ENCODE data around the gene CUEDC1. TPM values are rescaled to one million over a fixed set of nuclear protein-coding genes. Genes with fewer than 3 reads are reported as not detected.

CUEDC1 gene
- total RNA-seq, 1 donor: 2.5 TPM

DNA sequence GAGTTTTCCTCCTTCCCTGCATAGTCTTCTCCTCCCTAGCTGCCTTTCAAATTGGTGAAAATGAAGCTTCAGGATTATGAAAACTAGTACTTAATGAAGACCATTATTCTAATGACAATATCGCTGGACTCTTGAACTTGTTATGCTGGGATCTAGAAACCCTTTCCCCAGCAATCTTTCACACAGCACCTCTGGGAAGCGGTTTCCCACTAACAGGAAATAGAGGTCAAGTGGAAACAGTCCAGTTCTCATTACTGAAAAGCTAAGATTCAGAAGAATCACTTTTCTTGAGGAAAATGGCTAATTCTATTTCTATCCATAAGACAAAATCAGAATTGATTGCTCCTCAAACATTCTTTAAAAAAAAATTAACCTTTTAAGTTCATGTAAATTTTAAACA, 34.8 kb upstream of the CUEDC1 start:
- Histone ChIP-seq H3K9me3 (ENCODE audit: low read depth, low read length) (no peaks in the 10 kb centered on the region), H3K27me3 (ENCODE audit: insufficient read depth, low read length) (no peaks in the 10 kb centered on the region), H3K4me3 (ENCODE audit: low read length) (no peak overlapping the region), H3K4me1 (ENCODE audit: insufficient read depth, low read length) (peaks cover 51% of the 10 kb centered on the region)

DNA sequence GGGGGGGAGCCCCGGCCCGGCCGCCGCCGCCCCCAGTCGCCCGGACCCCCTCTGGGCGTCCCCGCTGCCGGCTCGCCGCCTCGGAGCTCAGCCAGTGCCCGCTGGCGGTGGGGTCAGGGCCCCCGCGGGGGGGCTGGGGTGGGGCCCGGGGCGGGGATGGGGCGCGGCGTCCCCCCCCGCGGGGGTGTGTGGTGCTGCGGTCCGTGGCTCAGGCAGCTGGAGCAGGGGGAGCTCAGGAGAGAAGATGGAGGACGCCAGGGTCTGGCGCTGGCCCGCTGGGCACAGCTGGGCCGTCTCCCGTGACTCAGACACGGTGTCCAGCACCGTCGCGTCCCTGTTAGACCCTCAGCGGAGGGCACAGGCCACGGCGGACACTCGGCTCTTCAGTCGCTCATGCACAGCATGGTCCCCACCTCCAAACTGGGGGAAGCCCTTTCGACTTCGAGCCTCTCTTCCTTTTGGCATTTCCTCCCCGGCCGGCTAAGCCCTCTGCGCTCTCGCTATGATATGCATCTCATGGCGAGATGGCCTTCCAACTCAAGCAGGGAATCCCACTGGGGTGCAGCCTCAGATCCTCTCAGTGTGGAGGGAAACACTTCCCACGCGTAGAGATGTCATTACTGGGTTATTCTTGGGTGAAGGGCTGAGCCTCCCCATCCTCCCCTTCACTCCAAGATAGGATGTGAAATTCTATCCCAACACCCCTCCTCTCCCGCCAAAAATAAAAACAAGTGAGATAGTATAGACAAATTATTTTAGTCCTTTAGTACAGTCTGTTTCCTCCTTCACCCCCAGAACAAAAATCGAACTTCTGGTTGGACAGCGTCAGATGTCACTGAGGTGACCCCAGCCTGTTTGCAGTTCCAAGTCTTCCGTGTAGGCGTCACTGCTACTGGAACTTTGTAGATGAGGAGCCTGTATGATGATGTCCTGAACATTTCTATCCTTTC, 33.4 kb upstream of the CUEDC1 start:
- H3K4me1 ChIP-seq (ENCODE audit: insufficient read depth, low read length): peaks cover 54% of the 10 kb centered on the region
- H3K4me3 ChIP-seq (ENCODE audit: low read length): peak overlapping the region; percentile 69
- no peaks in the 10 kb centered on the region for H3K27me3 ChIP-seq (ENCODE audit: insufficient read depth, low read length)

DNA sequence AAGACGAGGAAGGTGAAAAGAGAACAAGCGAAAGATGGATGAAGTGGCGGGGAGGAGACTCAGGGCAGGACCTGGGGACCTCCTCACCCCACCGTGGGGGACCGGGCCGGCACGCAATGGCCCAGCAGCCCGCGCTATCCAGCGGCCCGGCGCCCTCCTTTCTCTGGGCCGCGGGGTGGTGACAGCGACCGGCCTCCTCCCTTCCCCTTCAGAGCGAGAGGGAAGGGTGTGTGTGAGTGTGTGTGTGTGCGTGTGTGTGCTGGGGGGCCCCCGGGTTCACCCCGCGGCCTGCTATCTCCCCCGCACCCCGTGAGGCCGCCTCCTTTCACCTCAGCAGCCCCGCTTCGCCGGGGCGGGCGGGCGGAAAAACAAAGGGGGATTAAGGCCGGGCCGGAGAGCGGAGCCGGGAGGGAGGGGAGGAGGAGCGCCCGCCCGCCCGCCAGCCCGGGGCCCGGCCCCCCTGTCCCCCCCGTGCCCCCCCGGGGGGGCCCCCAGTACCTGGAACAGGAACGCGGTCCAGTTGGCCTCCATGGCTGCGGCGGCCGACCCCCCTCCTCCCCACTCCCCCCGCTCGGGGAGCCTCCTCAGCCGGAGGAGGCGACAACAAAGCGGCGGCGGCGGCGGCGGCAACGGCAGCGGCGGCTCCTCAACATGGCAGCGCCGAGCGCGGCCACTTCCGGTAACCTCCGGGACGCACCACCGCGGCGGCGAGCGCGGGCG, 32.5 kb upstream of the CUEDC1 start, which contains the start of gene VEZF1:
VEZF1 (minus strand) TSS at position 674 of the 720 bp plus-strand sequence; CDS start at position 531, 143 bp downstream.
- H3K9me3 ChIP-seq (ENCODE audit: low read depth, low read length): no peaks in the 10 kb centered on the region
- peaks cover 54% of the 10 kb centered on the region for H3K4me1 ChIP-seq (ENCODE audit: insufficient read depth, low read length)
- H3K4me3 ChIP-seq (ENCODE audit: low read length): peak within 1 kb of the TSS; percentile 69
- H3K27me3 ChIP-seq (ENCODE audit: insufficient read depth, low read length): no peaks in the 10 kb centered on the region

More for the DNA sequence above, 33.4 kb upstream of the CUEDC1 start:
- no peaks in the 10 kb centered on the region for H3K9me3 ChIP-seq (ENCODE audit: low read depth, low read length)

DNA sequence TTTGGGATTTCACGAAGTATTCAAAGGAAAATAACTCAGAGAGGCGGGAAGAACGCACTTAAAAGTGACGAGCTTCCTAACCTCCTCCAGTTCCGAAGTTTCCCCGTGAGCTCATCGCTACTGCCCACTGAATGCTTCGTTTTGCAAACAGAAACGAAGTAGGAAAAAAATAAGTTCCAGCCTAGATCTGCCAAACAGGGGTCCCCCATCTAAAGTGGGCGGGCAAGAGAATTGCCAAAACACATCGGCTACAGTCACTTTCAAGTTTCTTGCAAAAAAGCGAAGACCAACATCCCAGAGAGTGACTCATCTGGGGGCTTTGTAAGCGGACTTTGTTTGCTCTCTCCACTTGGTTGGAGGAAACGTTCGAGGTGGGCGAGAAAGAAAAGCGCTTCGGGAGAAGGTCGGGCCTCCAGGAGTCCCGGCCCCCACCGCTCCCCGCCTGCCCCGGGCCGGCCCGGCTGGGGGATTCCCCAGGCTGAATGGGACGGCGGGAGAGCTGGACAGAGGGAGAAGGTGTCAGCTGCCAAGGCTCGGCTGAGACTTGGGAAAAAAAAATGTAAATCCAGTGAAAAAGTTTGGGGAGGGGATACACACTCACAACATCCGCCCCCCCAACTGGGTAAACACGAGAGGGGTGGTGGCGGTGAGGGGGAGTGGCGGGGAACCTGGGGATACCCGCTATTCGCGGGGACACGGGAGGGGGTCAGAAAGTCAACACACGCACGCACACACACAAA, 31.8 kb upstream of the CUEDC1 start:
- peaks cover 59% of the 10 kb centered on the region for H3K4me1 ChIP-seq (ENCODE audit: insufficient read depth, low read length)
- peak overlapping the region; percentile 69 for H3K4me3 ChIP-seq (ENCODE audit: low read length)

DNA sequence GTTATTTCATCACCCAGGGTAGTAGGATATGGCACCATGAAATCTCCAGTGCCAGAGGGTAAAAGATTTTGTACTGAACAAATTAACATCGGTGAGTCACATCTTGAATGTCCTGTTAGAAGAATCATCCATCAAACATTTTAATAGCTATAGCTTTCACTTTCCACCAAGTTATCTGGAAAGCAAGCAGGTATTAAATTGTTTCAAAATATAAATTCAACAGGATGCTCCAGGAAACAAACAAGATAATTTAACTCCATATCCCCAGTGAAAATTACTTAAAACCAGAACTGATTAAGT, 30.4 kb upstream of the CUEDC1 start:
- Histone ChIP-seq H3K27me3 (ENCODE audit: insufficient read depth, low read length) (no peaks in the 10 kb centered on the region), H3K4me1 (ENCODE audit: insufficient read depth, low read length) (peaks cover 62% of the 10 kb centered on the region), H3K4me3 (ENCODE audit: low read length) (no peak overlapping the region), H3K9me3 (ENCODE audit: low read depth, low read length) (no peaks in the 10 kb centered on the region)

More for the DNA sequence above, 31.8 kb upstream of the CUEDC1 start:
- H3K27me3 ChIP-seq (ENCODE audit: insufficient read depth, low read length): no peaks in the 10 kb centered on the region
- H3K9me3 ChIP-seq (ENCODE audit: low read depth, low read length): no peaks in the 10 kb centered on the region

DNA sequence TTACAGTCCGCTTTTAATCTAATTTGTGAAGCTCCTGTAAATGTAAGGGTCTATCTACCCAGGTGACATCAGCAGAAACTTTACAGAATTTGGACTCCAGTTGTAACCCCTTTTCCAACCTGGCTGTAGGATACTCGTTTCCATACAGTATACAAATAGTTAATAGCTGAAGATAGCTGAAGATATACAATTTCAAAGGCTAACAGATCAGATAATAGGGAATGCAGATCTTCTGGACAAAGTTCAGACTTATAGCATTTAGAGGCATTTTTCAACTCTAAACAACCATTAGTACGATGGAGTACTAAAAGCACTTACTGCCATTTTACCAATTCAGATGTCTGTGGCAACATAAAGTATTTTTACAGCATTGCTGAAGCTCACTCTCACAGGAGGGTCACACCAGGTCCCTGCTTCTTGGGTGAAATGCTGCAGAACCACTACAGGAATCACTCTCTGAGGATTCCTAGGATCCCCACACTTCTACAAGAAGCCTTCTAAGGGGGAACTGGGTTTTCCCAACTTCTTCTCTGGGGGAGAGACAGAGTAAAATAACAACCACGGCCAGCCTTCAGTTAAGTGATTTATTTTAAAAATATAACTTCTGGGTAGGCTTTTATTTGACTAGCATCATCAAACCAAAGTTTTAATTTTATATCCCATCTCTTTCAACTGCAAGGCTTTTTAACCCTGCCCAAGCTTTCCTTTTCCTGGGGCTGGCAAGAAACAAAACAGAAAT, 29.9 kb upstream of the CUEDC1 start:
- Histone ChIP-seq H3K4me1 (ENCODE audit: insufficient read depth, low read length) (peaks cover 62% of the 10 kb centered on the region), H3K4me3 (ENCODE audit: low read length) (no peak overlapping the region), H3K27me3 (ENCODE audit: insufficient read depth, low read length) (no peaks in the 10 kb centered on the region), H3K9me3 (ENCODE audit: low read depth, low read length) (no peaks in the 10 kb centered on the region)

DNA sequence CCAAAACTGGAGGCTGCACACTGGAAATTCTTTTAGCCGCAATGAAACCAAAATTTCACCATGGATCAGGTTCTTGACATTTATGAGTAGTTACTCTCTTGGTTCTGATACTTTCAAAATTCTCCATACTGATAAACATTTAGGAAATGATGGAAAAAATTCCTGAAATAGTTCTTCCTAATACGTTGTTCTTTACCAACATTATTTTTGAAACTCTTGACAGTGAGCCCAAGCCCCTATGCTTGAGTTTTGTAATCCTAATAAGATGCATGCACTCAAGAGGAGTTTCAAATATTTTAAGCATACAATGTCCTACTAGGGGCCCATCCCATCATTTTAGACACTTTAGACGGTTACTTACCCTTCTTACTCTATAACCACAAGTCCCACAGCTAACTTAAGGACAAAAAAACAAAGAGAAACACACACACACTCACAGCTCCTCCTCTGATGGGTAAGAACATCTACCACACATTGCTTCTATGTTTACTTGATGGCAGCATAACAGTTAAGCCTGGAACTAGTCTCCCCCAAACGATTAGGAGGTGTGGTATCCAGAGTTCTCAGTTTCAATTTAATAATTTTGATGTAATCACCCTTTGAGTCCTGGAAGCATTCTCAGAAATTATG, 29.2 kb upstream of the CUEDC1 start:
- no peaks in the 10 kb centered on the region for H3K27me3 ChIP-seq (ENCODE audit: insufficient read depth, low read length)
- no peaks in the 10 kb centered on the region for H3K9me3 ChIP-seq (ENCODE audit: low read depth, low read length)
- H3K4me3 ChIP-seq (ENCODE audit: low read length): no peak overlapping the region
- peaks cover 62% of the 10 kb centered on the region for H3K4me1 ChIP-seq (ENCODE audit: insufficient read depth, low read length)

DNA sequence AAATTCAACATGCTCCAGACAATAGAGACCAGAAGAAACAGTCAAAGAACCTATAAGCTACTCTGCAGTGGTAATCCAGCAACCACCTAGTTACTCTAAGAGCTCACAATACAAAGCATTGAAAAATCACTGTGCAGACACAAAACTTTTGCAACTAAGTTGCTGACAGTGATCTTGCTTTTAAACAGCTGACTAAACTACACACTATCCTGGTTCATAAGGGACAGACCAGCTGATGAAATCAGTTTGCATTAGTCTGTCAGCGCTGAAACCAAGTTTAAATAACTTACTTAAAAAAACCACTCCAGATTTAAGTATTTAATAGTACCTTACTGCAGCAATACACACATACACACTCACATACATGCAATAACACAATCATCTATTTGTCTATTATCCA, 28.2 kb upstream of the CUEDC1 start:
- peaks cover 53% of the 10 kb centered on the region for H3K4me1 ChIP-seq (ENCODE audit: insufficient read depth, low read length)

DNA sequence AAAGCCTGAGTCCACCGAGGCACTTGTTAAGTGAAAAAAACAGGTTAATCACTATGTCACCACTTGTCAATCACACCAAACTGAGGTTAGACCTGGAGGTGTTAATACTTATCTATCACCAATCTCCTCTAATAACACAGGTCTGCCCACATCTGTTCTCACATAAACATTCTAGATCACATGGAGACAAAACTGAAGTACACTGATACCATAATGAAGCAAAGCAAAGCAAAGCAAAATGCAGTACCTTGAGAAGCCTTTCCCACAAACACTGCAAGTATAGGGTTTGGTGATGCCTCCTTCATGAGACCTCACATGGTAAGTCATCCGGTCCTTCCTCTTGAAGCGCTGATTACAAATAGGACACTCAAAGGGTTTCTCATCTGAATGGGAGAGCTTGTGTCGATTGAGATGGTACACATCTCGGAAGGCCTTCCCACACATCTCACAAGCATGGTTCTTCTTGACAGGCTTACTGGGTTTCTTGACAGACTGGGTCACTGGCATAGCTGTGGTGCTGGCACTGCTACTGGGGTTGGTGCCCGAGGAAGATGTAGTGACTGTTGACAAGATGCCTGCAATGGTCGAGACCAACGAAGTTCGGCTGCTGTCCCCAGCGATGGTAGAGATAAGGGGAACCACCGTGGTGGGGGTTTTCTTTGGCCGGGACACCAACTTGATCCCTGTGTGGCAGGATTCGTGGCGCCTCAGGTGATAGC, 27.4 kb upstream of the CUEDC1 start:
- H3K27me3 ChIP-seq (ENCODE audit: insufficient read depth, low read length): no peaks in the 10 kb centered on the region
- peaks cover 53% of the 10 kb centered on the region for H3K4me1 ChIP-seq (ENCODE audit: insufficient read depth, low read length)
- no peak overlapping the region for H3K4me3 ChIP-seq (ENCODE audit: low read length)
- no peaks in the 10 kb centered on the region for H3K9me3 ChIP-seq (ENCODE audit: low read depth, low read length)

More for the DNA sequence above, 28.2 kb upstream of the CUEDC1 start:
- no peaks in the 10 kb centered on the region for H3K27me3 ChIP-seq (ENCODE audit: insufficient read depth, low read length)
- no peaks in the 10 kb centered on the region for H3K9me3 ChIP-seq (ENCODE audit: low read depth, low read length)
- no peak overlapping the region for H3K4me3 ChIP-seq (ENCODE audit: low read length)

DNA sequence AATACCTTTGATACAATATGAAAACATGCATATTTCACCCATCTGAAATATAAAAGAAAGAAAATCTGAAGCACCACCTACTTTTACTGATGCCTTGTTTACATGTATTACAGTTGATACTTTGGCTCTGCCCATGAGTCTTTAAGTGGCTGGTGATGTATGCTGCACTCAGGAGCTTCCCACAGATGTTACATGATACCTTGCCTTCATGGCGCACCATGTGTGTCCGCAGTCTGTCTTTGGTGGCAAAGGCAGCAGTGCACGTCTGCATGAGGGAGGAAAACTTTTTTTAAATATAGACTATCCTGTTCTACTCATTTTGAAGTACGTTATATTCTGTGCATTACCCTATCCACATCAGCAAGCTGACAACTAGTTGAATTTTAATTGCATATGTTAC, 25.3 kb upstream of the CUEDC1 start:
- Histone ChIP-seq H3K4me3 (ENCODE audit: low read length) (no peak overlapping the region), H3K9me3 (ENCODE audit: low read depth, low read length) (no peaks in the 10 kb centered on the region), H3K4me1 (ENCODE audit: insufficient read depth, low read length) (peaks cover 37% of the 10 kb centered on the region), H3K27me3 (ENCODE audit: insufficient read depth, low read length) (no peaks in the 10 kb centered on the region)

DNA sequence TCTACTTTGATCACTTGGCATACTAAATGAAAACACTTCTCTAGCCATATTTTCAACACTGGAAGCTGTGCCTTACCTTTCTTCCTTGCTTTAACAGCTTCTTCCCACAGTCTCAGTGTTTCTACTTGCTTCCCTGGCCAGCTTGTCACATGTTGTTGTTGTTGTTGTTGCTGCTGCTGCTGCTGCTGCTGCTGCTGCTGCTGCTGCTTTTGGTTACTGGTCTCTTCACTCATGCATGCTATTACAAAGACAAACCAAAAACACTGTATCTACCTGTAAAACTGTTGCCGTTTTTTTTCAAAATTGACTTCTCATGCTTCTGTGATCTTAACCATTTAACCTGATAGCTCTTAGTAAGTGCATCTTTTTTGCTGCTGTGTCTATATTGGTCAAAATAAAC, 23.9 kb upstream of the CUEDC1 start:
- H3K4me3 ChIP-seq (ENCODE audit: low read length): no peak overlapping the region

DNA sequence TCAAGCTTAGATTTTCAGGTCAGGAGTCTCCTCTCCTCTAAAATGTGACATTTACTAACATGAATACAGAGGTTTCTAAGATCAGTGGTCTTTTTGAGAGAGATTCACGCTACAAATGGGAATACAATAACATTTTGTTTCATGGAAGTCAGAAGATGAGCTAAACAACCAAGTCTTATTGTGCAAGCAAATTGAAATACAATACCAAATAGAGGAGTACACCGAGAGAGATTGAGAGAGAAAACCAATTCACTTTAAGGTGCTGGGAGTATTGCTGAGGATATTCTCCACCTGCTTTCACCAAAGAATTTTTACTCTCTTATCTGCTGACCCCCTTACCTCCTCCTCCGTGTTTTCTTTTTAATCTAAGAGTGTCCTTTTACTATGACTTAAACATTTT, 21.4 kb upstream of the CUEDC1 start:
- Histone ChIP-seq H3K4me1 (ENCODE audit: insufficient read depth, low read length) (no peaks in the 10 kb centered on the region), H3K27me3 (ENCODE audit: insufficient read depth, low read length) (no peaks in the 10 kb centered on the region), H3K9me3 (ENCODE audit: low read depth, low read length) (no peaks in the 10 kb centered on the region), H3K4me3 (ENCODE audit: low read length) (no peak overlapping the region)

More for the DNA sequence above, 23.9 kb upstream of the CUEDC1 start:
- H3K4me1 ChIP-seq (ENCODE audit: insufficient read depth, low read length): peaks cover 22% of the 10 kb centered on the region
- H3K9me3 ChIP-seq (ENCODE audit: low read depth, low read length): no peaks in the 10 kb centered on the region
- no peaks in the 10 kb centered on the region for H3K27me3 ChIP-seq (ENCODE audit: insufficient read depth, low read length)

DNA sequence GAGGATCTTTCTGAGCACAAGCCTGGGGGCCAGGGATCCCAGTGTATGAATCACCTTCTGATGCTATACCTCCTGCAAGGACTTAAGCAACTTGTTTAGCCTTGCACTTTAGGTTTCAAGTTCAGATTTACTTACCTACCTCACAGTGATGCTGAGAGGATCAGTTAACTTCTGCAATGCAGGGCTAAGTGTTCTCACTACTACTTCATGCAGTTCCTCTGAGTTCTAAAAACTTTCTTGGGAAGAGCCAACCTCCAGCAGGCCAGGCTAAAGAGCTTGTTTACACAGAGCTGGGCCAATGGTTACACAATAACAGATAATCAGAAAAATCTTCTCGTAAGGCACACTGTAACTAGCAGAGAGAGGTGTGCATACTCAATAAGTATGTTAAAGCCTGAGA, 19.8 kb upstream of the CUEDC1 start:
- H3K27me3 ChIP-seq (ENCODE audit: insufficient read depth, low read length): no peaks in the 10 kb centered on the region
- no peaks in the 10 kb centered on the region for H3K9me3 ChIP-seq (ENCODE audit: low read depth, low read length)
- H3K4me3 ChIP-seq (ENCODE audit: low read length): no peak overlapping the region
- no peaks in the 10 kb centered on the region for H3K4me1 ChIP-seq (ENCODE audit: insufficient read depth, low read length)
